ENCODE measurements around the gene CBX4. TPM values are rescaled to one million over a fixed set of nuclear protein-coding genes. Genes with fewer than 3 reads are reported as not detected.

The CBX4 gene
- total RNA-seq, 1 donor from 2014 or later, result 2.7 TPM

- Histone ChIP-seq H3K27ac (no peak overlapping the region), H3K4me3 (no peak overlapping the region), H3K9me3 (ENCODE audit: low read depth) (no peaks in the 10 kb centered on the region), H2AFZ (replicated peaks) (no peak overlapping the region), H4K20me1 (ENCODE audit: low read depth) (peaks cover 76% of the 10 kb centered on the region), H3K36me3 (no peaks in the 10 kb centered on the region), H3K4me1 (peaks cover 50% of the 10 kb centered on the region), H3K4me2 (peak overlapping the region; percentile 48), H3K79me2 (ENCODE audit: low read depth) (peaks cover 7% of the 10 kb centered on the region), H3K27me3 (peaks cover 92% of the 10 kb centered on the region), H3F3A (ENCODE audit: low read depth) (peaks cover 60% of the 10 kb centered on the region), H3K9ac (no peak overlapping the region)
- peaks cover 48% of the 10 kb centered on the region for H3K4me1 Mint-ChIP-seq
- peak; percentile 24 for DNase-seq (ENCODE audit: low spot score)
- no peaks in the 10 kb centered on the region for H3K36me3 Mint-ChIP-seq
- no peak overlapping the region for H3K27ac Mint-ChIP-seq
- peaks cover 3% of the 10 kb centered on the region for H3K9me3 Mint-ChIP-seq
- peaks cover 47% of the 10 kb centered on the region for H3K27me3 Mint-ChIP-seq (ENCODE audit: insufficient read depth, low read depth)
- TF ChIP-seq EZH2phosphoT487 (IDR thresholded peaks at IDR 0.05) (peak; percentile 84), EZH2 (IDR thresholded peaks at IDR 0.05) (peak; percentile 68)
- TF ChIP-seq, protein P1, sequence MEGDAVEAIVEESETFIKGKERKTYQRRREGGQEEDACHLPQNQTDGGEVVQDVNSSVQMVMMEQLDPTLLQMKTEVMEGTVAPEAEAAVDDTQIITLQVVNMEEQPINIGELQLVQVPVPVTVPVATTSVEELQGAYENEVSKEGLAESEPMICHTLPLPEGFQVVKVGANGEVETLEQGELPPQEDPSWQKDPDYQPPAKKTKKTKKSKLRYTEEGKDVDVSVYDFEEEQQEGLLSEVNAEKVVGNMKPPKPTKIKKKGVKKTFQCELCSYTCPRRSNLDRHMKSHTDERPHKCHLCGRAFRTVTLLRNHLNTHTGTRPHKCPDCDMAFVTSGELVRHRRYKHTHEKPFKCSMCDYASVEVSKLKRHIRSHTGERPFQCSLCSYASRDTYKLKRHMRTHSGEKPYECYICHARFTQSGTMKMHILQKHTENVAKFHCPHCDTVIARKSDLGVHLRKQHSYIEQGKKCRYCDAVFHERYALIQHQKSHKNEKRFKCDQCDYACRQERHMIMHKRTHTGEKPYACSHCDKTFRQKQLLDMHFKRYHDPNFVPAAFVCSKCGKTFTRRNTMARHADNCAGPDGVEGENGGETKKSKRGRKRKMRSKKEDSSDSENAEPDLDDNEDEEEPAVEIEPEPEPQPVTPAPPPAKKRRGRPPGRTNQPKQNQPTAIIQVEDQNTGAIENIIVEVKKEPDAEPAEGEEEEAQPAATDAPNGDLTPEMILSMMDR (IDR thresholded peaks at IDR 0.05), result no peak
- peak overlapping the region; percentile 93 for H3K4me3 Mint-ChIP-seq
These were observed 44.4 kb downstream of the CBX4 start for GRCh38 chr17:79794659-79795511.

DNA sequence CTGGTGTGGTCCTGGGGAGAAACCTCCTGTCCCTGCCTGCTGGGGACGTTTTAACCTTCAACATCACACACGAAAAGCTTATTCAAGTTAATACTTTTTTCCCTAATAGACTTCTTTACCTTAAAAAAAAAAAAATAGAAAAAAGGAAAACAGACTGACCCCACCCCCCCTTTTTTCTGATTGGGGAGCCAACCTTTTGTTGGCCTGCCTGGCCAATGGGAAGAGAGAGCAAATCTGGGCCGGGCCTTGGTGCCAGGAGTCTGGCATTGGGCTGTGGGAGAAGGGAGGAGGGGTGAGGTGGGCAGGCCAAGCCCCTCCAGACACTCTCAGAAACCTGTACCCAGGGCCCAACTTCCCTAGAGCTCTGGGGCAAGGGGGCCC, 45.3 kb downstream of the CBX4 start:
- Histone ChIP-seq H3K27me3 (peaks cover 92% of the 10 kb centered on the region), H3K79me2 (ENCODE audit: low read depth) (peaks cover 7% of the 10 kb centered on the region), H3K36me3 (no peaks in the 10 kb centered on the region), H3K9me3 (ENCODE audit: low read depth) (no peaks in the 10 kb centered on the region), H3K4me3 (peak overlapping the region; percentile 5), H3K4me2 (peak overlapping the region; percentile 54), H3K27ac (no peak overlapping the region), H3K9ac (no peak overlapping the region), H2AFZ (replicated peaks) (no peak overlapping the region), H3F3A (ENCODE audit: low read depth) (peaks cover 61% of the 10 kb centered on the region), H3K4me1 (peaks cover 47% of the 10 kb centered on the region), H4K20me1 (ENCODE audit: low read depth) (peaks cover 69% of the 10 kb centered on the region)
- Mint-ChIP-seq H3K36me3 (no peaks in the 10 kb centered on the region), H3K4me3 (peak overlapping the region; percentile 82), H3K4me1 (peaks cover 46% of the 10 kb centered on the region), H3K27ac (no peak overlapping the region), H3K9me3 (no peaks in the 10 kb centered on the region), H3K27me3 (ENCODE audit: insufficient read depth, low read depth) (peaks cover 45% of the 10 kb centered on the region)
- TF ChIP-seq EZH2phosphoT487 (IDR thresholded peaks at IDR 0.05) (no peak), EZH2 (IDR thresholded peaks at IDR 0.05) (no peak)
- TF ChIP-seq, protein P1 (IDR thresholded peaks at IDR 0.05), result no peak
- DNase-seq (ENCODE audit: low spot score), result peak; percentile 79

GRCh38 chr17:79792984-79793923, 46.0 kb downstream of the CBX4 start:
- Histone ChIP-seq H3K4me3 (peak overlapping the region; percentile 5), H3K79me2 (ENCODE audit: low read depth) (peaks cover 7% of the 10 kb centered on the region), H3K36me3 (no peaks in the 10 kb centered on the region), H3F3A (ENCODE audit: low read depth) (peaks cover 61% of the 10 kb centered on the region), H3K27me3 (peaks cover 92% of the 10 kb centered on the region), H3K4me1 (peaks cover 47% of the 10 kb centered on the region), H3K4me2 (peak overlapping the region; percentile 54), H4K20me1 (ENCODE audit: low read depth) (peaks cover 73% of the 10 kb centered on the region), H3K9me3 (ENCODE audit: low read depth) (no peaks in the 10 kb centered on the region), H3K27ac (no peak overlapping the region), H3K9ac (no peak overlapping the region), H2AFZ (replicated peaks) (no peak overlapping the region)
- DNase-seq (ENCODE audit: low spot score), result peak; percentile 68
- H3K36me3 Mint-ChIP-seq, result no peaks in the 10 kb centered on the region
- no peak overlapping the region for H3K27ac Mint-ChIP-seq
- no peaks in the 10 kb centered on the region for H3K9me3 Mint-ChIP-seq
- H3K27me3 Mint-ChIP-seq (ENCODE audit: insufficient read depth, low read depth), result peaks cover 46% of the 10 kb centered on the region
- H3K4me3 Mint-ChIP-seq, result peak overlapping the region; percentile 82
- H3K4me1 Mint-ChIP-seq, result peaks cover 48% of the 10 kb centered on the region
- TF ChIP-seq, protein P1 (IDR thresholded peaks at IDR 0.05), result no peak
- TF ChIP-seq EZH2 (IDR thresholded peaks at IDR 0.05), result peak; percentile 97
- TF ChIP-seq EZH2phosphoT487 (IDR thresholded peaks at IDR 0.05), result peak; percentile 93
